Measurements from ENCODE around the gene COPZ1. TPM values are rescaled to one million over a fixed set of nuclear protein-coding genes. Genes with fewer than 3 reads are reported as not detected.

COPZ1 gene
- total RNA-seq, 1 experiment from 2014 or later, result 104 TPM

- Histone ChIP-seq H4K20me1 (ENCODE audit: control insufficient read depth, insufficient read depth, insufficient read length) (no peaks in the 10 kb centered on the region), H3K79me2 (ENCODE audit: insufficient read depth, low read length) (no peaks in the 10 kb centered on the region), H3K4ac (ENCODE audit: low read depth, low read length) (no peak overlapping the region), H3K4me2 (ENCODE audit: insufficient read depth, insufficient read length, low read length) (no peak overlapping the region), H3K14ac (ENCODE audit: insufficient read depth, low read length) (no peak overlapping the region), H3T11ph (ENCODE audit: low read length) (no peak overlapping the region), H2BK5ac (ENCODE audit: insufficient read length, low read length) (no peak overlapping the region), H3K18ac (ENCODE audit: insufficient read length, low read depth, low read length) (no peak overlapping the region), H2BK15ac (ENCODE audit: low read depth, low read length) (no peak overlapping the region), H3K4me1 (ENCODE audit: insufficient read depth, low read length) (no peaks in the 10 kb centered on the region), H2BK12ac (ENCODE audit: insufficient read length, low read depth, low read length) (no peak overlapping the region), H4K5ac (ENCODE audit: insufficient read length, low read depth, low read length) (no peak overlapping the region), H3K23ac (ENCODE audit: insufficient read length, low read depth, low read length) (no peak overlapping the region), H3K79me1 (ENCODE audit: insufficient read depth, low read depth, low read length, poor library complexity, severe bottlenecking) (no peaks in the 10 kb centered on the region), H3K27ac (ENCODE audit: insufficient read length, low read depth, low read length) (no peak overlapping the region), H2AK5ac (ENCODE audit: insufficient read length, low read length) (no peak overlapping the region), H3K9ac (ENCODE audit: extremely low read depth, insufficient read length, low read length) (no peak overlapping the region), H3K27me3 (ENCODE audit: insufficient read depth, low read length) (no peaks in the 10 kb centered on the region; the same call in 1 of the 2 replicates), H4K91ac (ENCODE audit: insufficient read length, low read depth, low read length) (no peak overlapping the region), H3K9me3 (ENCODE audit: control insufficient read depth, low read depth, low read length) (no peaks in the 10 kb centered on the region), H2AFZ (ENCODE audit: low read length) (no peak overlapping the region), H4K8ac (replicated peaks; ENCODE audit: insufficient read length, low read depth, low read length) (no peak overlapping the region), H2BK20ac (ENCODE audit: low read depth, low read length, poor library complexity, severe bottlenecking) (no peak overlapping the region), H3K56ac (ENCODE audit: insufficient read length, low read depth, low read length) (no peak overlapping the region), H3K23me2 (ENCODE audit: insufficient read length, low read depth, low read length, poor library complexity, severe bottlenecking) (peaks cover 5% of the 10 kb centered on the region), H2BK120ac (ENCODE audit: low read depth, low read length, poor library complexity, severe bottlenecking) (no peak overlapping the region)
- Mint-ChIP-seq H3K36me3 (ENCODE audit: insufficient read depth in 1 of 3, low read depth in 3 of 3) (peaks cover 7 to 35% (median 19%) of the 10 kb centered on the region in 3 experiments; a peak in 6 of 7 replicates), H3K4me3 (no peak overlapping the region), H3K4me1 (peaks cover 19 to 22% of the 10 kb centered on the region in 2 experiments), H3K27ac (no peak overlapping the region), H3K27me3 (ENCODE audit: low read depth) (peaks cover 41% of the 10 kb centered on the region), H3K9me3 (no peaks in the 10 kb centered on the region)
- TF ChIP-seq CTCF (conservative IDR thresholded peaks at IDR 0.05), result no peak
- no peak for DNase-seq
- WGBS (ENCODE audit: extremely low coverage, insufficient read length, low lambda C conversion rate), result no CpG with 5 or more reads among the region's 2 CpGs
These were observed 49.8 kb downstream of the COPZ1 start for GRCh38 chr12:54374562-54375258.

Measured in H9 (cell line).